ENCODE results near the gene EIF4E2.

The EIF4E2 gene

GRCh38 chr2:232604535-232604934 is 54.0 kb downstream of the EIF4E2 start:
- no peak for DNase-seq

DNA sequence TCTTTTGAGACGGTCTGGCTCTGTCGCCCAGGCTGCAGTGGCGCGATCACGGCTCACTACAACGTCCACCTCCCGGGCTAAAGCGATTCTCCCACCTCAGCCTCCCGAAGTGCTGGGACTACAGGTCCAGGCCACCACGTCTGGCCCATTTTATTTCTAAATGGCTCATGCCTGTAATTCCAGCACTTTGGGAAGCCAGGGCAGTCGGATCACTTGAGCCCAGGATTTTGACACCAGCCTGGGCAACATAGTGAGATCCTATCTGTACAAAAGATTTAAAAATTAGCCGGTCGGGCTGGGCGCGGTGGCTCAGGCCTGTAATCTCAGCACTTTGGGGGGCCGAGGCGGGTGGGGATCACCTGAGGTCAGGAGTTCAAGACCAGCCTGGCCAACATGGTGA is 56.5 kb downstream of the EIF4E2 start:
- DNase-seq: no peak

DNA sequence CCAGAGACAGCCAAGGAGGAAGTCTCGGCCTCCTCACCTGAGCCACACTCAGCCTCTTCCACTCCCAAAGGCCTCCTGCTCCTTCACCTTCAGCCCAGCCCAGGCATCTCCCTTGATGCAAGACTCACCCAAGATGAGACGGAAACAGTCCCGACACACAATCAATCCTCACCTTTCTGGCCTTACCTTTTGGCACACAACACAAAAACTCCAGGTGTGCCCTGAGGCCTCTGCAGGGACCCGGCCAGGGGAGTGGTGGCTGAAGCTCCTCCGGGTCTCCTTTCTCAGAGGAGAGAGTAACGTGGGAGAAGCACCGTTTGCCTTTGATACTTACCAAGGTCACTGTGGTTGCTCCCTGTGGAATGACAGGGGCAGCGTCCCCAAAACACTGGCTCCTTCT is 59.1 kb downstream of the EIF4E2 start:
- DNase-seq: no peak

- no peak for DNase-seq
Measured at GRCh38 chr2:232610081-232610480, 59.6 kb downstream of the EIF4E2 start.

DNA sequence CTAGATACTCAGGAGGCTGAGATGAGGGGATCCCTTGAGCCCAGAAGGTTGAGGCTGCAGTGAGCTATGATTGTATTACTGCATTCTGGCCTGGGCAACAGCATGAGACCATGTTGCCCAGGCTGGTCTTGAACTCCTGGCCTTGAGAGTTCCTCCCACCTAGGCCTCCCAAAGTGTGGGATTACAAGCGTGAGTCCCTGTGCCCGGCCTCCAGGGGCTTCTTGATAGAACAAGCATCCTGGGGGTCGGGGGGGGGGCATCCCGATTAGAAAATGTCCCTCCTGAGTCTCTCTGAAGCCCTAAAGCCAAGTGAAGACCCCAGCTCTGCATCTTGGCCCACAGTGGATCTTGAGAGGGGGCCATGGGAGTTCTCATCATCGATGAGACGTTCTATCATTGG is 60.6 kb downstream of the EIF4E2 start:
- DNase-seq: no peak

DNA sequence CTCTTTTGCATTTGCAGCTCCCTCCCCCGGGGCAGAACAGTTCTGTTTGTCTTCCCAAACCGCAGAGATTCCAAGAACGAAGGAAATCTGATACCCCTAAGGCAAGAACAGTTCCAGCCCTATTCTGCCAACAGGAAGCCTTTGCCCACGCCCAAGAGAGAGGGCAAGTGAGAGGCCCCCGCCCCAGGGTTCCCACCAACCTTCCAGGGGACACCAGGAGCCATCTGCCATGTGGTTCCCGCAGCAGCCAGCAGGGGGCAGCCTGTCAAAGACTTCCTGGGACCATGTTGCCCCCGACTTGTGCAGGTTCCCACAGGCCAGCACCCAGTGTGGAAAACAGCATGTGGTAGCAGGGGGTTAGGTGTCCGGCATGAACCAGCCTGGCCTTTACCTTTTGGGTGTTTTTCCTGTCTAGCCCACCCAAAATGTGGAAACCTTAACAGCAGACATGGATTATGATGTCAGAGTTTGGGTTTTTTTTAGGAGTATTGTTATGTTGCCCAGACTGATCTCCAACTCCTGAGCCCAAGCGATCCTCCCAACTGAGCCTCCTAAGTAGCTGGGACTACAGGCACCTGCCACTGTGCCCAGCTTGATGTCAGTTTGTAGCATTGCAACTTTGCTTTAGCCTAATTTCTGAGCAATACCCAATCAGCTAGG is 61.2 kb downstream of the EIF4E2 start:
- peak; percentile 68 for DNase-seq

GRCh38 chr2:232613538-232614134 is 63.1 kb downstream of the EIF4E2 start:
- no peak for DNase-seq

DNA sequence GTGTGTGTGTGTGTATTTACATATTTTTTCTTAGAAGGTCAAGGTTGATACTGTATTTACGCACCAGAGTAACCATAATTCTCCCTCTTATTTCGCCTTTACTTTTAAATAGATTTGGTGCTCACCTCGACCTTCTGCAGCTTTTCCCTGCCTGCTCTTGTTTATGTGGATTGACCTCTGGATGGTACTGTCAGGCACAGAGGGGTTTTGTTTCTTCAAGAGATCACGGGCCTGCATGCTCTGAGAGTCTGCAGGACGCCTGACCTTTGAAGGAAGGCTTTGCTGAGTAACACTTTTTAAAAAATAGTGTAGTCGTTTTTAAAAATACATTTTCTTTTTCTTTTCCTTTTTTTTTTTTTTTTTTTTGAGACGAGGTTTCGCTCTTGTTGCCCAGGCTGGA is 64.8 kb downstream of the EIF4E2 start:
- DNase-seq: no peak

Data from hematopoietic multipotent progenitor cell treated with erythropoietin and hydrocortisone succinate and interleukin-3 and kit ligand, for 4 days (in vitro differentiated cells).